IMR-90 (cell line): ENCODE measurements around the gene MOCS1. TPM values are rescaled to one million over a fixed set of nuclear protein-coding genes. Genes with fewer than 3 reads are reported as not detected.

Experiments used
- ATAC-seq: fragments of 200-7000 bp; cut with Tn5 transposase; 2 replicates; pipeline ENCODE4 v1.9.1; 2020; ENCODE audit warnings: low read depth, mild to moderate bottlenecking, moderate library complexity
- BruUV-seq: library from RNA; stranded (reverse); fragments of 400-500 nt; replicated peaks from 2 replicates; lab custom pipeline; 2021; lab: Mats Ljungman, UMichigan
- CTCF ChIA-PET: fragments of 300-600 bp; formaldehyde crosslinking; extraction: SDS; loops from one replicate; lab custom pipeline; 2021; ENCODE audit warnings: antibody characterized with exemption; lab: Yijun Ruan, JAX
- POLR2A ChIA-PET: fragments of 300-600 bp; sonication (Branson Sonifier 250); formaldehyde crosslinking; loops from one replicate; lab custom pipeline; 2022; ENCODE audit warnings: antibody characterized with exemption; ENCODE audit not compliant: unreplicated experiment; lab: Charles Lee
- DNase-seq: peaks from one replicate; pipeline ENCODE4 v3.0.0; 2013
- H2AFZ ChIP-seq: replicated peaks from 2 replicates; pipeline ENCODE3; 2013; ENCODE audit warnings: low read length, mild to moderate bottlenecking; ENCODE audit not compliant: poor library complexity
- H2AK5ac ChIP-seq: 2 replicates; pipeline ENCODE4 v1.6.1; 2013; ENCODE audit warnings: low read depth, low read length, inconsistent platforms
- H2AK9ac ChIP-seq: replicated peaks from 2 replicates; pipeline ENCODE3; 2013; ENCODE audit warnings: mild to moderate bottlenecking, low read depth, low read length, moderate library complexity; ENCODE audit not compliant: poor library complexity
- H2BK120ac ChIP-seq: 2 replicates; pipeline ENCODE4 v1.6.1; 2013; ENCODE audit warnings: low read depth, low read length, inconsistent platforms
- H2BK15ac ChIP-seq: 3 replicates; pipeline ENCODE4 v1.6.1; 2013; ENCODE audit warnings: low read depth, low read length, inconsistent platforms
- H2BK20ac ChIP-seq: 2 replicates; pipeline ENCODE4 v1.6.1; 2013; ENCODE audit warnings: low read depth, mild to moderate bottlenecking, inconsistent platforms, low read length, moderate library complexity
- H2BK5ac ChIP-seq: 2 replicates; pipeline ENCODE4 v1.6.1; 2013; ENCODE audit warnings: mild to moderate bottlenecking, low read depth, low read length, inconsistent platforms; ENCODE audit not compliant: poor library complexity, severe bottlenecking
- H3K14ac ChIP-seq: replicated peaks from 2 replicates; pipeline ENCODE4 v1.6.1; 2013; ENCODE audit warnings: low read depth, low read length, inconsistent platforms
- H3K18ac ChIP-seq: 2 replicates; pipeline ENCODE4 v1.6.1; 2013; ENCODE audit warnings: low read depth, low read length, control low read depth
- H3K23ac ChIP-seq: 2 replicates; pipeline ENCODE4 v1.6.1; 2013; ENCODE audit warnings: low read depth, low read length, inconsistent platforms
- H3K27ac ChIP-seq: 2 replicates; pipeline ENCODE4 v1.5.1; 2013; ENCODE audit warnings: mild to moderate bottlenecking, control low read depth, low read length; ENCODE audit not compliant: insufficient read depth
- H3K27me3 ChIP-seq: 2 replicates; pipeline ENCODE4 v1.6.1; 2013; ENCODE audit warnings: low read length; ENCODE audit not compliant: control insufficient read depth, insufficient read depth
- H3K36me3 ChIP-seq: 2 replicates; pipeline ENCODE4 v1.6.1; 2013; ENCODE audit warnings: low read length, mixed read lengths; ENCODE audit not compliant: control insufficient read depth, insufficient read depth
- H3K4ac ChIP-seq: 2 replicates; pipeline ENCODE4 v1.6.1; 2013; ENCODE audit warnings: low read depth, low read length, inconsistent platforms
- H3K4me1 ChIP-seq: 2 replicates; pipeline ENCODE4 v1.6.1; 2013; ENCODE audit warnings: low read length, mixed read lengths; ENCODE audit not compliant: control insufficient read depth, insufficient read depth
- H3K4me2 ChIP-seq: 2 replicates; pipeline ENCODE4 v1.6.1; 2013; ENCODE audit warnings: low read depth, mild to moderate bottlenecking, control low read depth, low read length, moderate library complexity
- H3K4me3 ChIP-seq: 2 replicates; pipeline ENCODE4 v1.5.1; 2013; ENCODE audit warnings: low read depth, mild to moderate bottlenecking, control low read depth, low read length, moderate library complexity; ENCODE audit not compliant: insufficient read depth
- H3K56ac ChIP-seq: 2 replicates; pipeline ENCODE4 v1.6.1; 2013; ENCODE audit warnings: low read length, inconsistent platforms; ENCODE audit not compliant: insufficient read depth; ENCODE audit errors: extremely low read depth
- H3K79me1 ChIP-seq, 2 experiments: 2 replicates each; pipeline ENCODE4 v1.6.1; 2013; ENCODE audit warnings: low read length in 2 of 2, inconsistent platforms in 1 of 2, low read depth in 1 of 2
- H3K9ac ChIP-seq: 2 replicates; pipeline ENCODE4 v1.6.1; 2013; ENCODE audit warnings: low read depth, low read length, control low read depth
- H3K9me1 ChIP-seq: 2 replicates; pipeline ENCODE4 v1.6.1; 2013; ENCODE audit warnings: low read length, inconsistent platforms; ENCODE audit not compliant: insufficient read depth
- H3K9me3 ChIP-seq: 2 replicates; pipeline ENCODE4 v1.6.1; 2013; ENCODE audit warnings: low read length; ENCODE audit not compliant: control insufficient read depth, insufficient read depth
- H4K20me1 ChIP-seq: 2 replicates; pipeline ENCODE4 v1.6.1; 2013; ENCODE audit warnings: low read length, inconsistent platforms; ENCODE audit not compliant: insufficient read depth
- H4K5ac ChIP-seq: 2 replicates; pipeline ENCODE4 v1.6.1; 2013; ENCODE audit warnings: mild to moderate bottlenecking, low read depth, low read length, control low read depth
- H4K8ac ChIP-seq, 2 experiments: 2 replicates each; pipeline ENCODE4 v1.6.1; 2013; ENCODE audit warnings: low read depth in 2 of 2, low read length in 2 of 2, control low read depth in 1 of 2, inconsistent platforms in 1 of 2
- H4K91ac ChIP-seq: 2 replicates; pipeline ENCODE4 v1.6.1; 2013; ENCODE audit warnings: low read depth, low read length, inconsistent platforms; ENCODE audit not compliant: insufficient read depth
- BHLHE40 ChIP-seq: fragments of 150-350 bp; IDR thresholded peaks from 2 replicates; pipeline ENCODE4 v1.6.1; 2016; ENCODE audit warnings: mild to moderate bottlenecking, low read depth, low read length
- CHD1 ChIP-seq: IDR thresholded peaks from 2 replicates; pipeline ENCODE4 v1.6.1; 2012; ENCODE audit warnings: low read depth, low read length, improper control_type of control experiment
- FOS ChIP-seq: fragments of 150-350 bp; IDR thresholded peaks from 2 replicates; pipeline ENCODE4 v1.6.1; 2016; ENCODE audit warnings: low read depth, low read length
- MAZ ChIP-seq: IDR thresholded peaks from 2 replicates; pipeline ENCODE4 v1.6.1; 2012; ENCODE audit warnings: low read depth, mild to moderate bottlenecking, low read length, improper control_type of control experiment, moderate library complexity, borderline replicate concordance
- MXI1 ChIP-seq: IDR thresholded peaks from 2 replicates; pipeline ENCODE4 v1.6.1; 2012; ENCODE audit warnings: low read depth, mild to moderate bottlenecking, low read length, moderate library complexity, borderline replicate concordance
- NFE2L2 ChIP-seq: fragments of 150-350 bp; IDR thresholded peaks from 2 replicates; pipeline ENCODE4 v1.6.1; 2016; ENCODE audit warnings: low read depth, mild to moderate bottlenecking, low read length
- POLR2A ChIP-seq: IDR thresholded peaks from 2 replicates; pipeline ENCODE4 v1.6.1; 2012; ENCODE audit warnings: mild to moderate bottlenecking, low read depth, low read length
- RAD21 ChIP-seq: IDR thresholded peaks from 2 replicates; pipeline ENCODE4 v1.6.1; 2012; ENCODE audit warnings: low read length, improper control_type of control experiment
- RCOR1 ChIP-seq: IDR thresholded peaks from 2 replicates; pipeline ENCODE4 v1.6.1; 2012; ENCODE audit warnings: mild to moderate bottlenecking, low read length, improper control_type of control experiment; ENCODE audit not compliant: insufficient replicate concordance
- RFX5 ChIP-seq: IDR thresholded peaks from 2 replicates; pipeline ENCODE4 v1.8.0; 2012; ENCODE audit warnings: low read depth, mild to moderate bottlenecking, low read length, moderate library complexity
- SMC3 ChIP-seq: fragments of 150-350 bp; IDR thresholded peaks from 2 replicates; pipeline ENCODE4 v1.6.1; 2016; ENCODE audit warnings: low read depth, mild to moderate bottlenecking, antibody characterized with exemption, low read length, moderate library complexity
- whole genome bisulfite sequencing, 2 experiments: methylation state at CpG; one replicate each; pipeline versions ENCODE4 v1.1.5 to v1.1.7; 2013; ENCODE audit warnings: missing lambda C conversion rate in 2 of 2; ENCODE audit not compliant: insufficient read length in 1 of 2; ENCODE audit errors: extremely low coverage in 2 of 2; 5-methylcytosine and 5-hydroxymethylcytosine counted together
- dilution Hi-C: fragments of 300-500 bp; cut with HindIII; formaldehyde crosslinking; loops from one replicate; pipeline ENCODE4 v1.14.3; 2018; ENCODE audit warnings: low sequenced_read_pairs; ENCODE audit not compliant: unreplicated experiment
- in situ Hi-C: fragments of 300-500 bp; cut with MboI; formaldehyde crosslinking; loops from 3 replicates; pipeline ENCODE4 v1.14.3; 2019; ENCODE audit warnings: low sequenced_read_pairs, inconsistent platforms, mixed read lengths
- intact Hi-C: fragments of 100-400 bp; cut with micrococcal nuclease; formaldehyde crosslinking; loops from 2 replicates; pipeline ENCODE4 v1.10.0; 2022
- polyA plus RNA-seq, 3 experiments: library from polyadenylated mRNA; depleted of rRNA; stranded (reverse); fragments of >200 nt; gene quantifications; 2 replicates each; pipeline ENCODE4 v1.2.3, GENCODE V29; 2012; ENCODE audit warnings: low replicate concordance in 1 of 3
- total RNA-seq: library from RNA; depleted of rRNA; stranded (reverse); fragments of >200 nt; gene quantifications from 2 replicates; pipeline ENCODE4 v1.2.3, GENCODE V29; 2012
- TF ChIP-seq, protein P1 (sequence below): conservative IDR thresholded peaks from 2 replicates; pipeline ENCODE4 v1.5.1; 2012; ENCODE audit warnings: mild to moderate bottlenecking, low read depth, low read length, improper control_type of control experiment
- TF ChIP-seq, protein P2 (sequence below): fragments of 150-350 bp; IDR thresholded peaks from 2 replicates; pipeline ENCODE4 v1.6.1; 2016; ENCODE audit warnings: low read depth, mild to moderate bottlenecking, low read length, moderate library complexity, borderline replicate concordance

Gene MOCS1
- total and polyA plus RNA-seq, 2 of the 4 experiments (the other 2 are of a cell fraction) = 5.5 to 9.5 TPM

DNA sequence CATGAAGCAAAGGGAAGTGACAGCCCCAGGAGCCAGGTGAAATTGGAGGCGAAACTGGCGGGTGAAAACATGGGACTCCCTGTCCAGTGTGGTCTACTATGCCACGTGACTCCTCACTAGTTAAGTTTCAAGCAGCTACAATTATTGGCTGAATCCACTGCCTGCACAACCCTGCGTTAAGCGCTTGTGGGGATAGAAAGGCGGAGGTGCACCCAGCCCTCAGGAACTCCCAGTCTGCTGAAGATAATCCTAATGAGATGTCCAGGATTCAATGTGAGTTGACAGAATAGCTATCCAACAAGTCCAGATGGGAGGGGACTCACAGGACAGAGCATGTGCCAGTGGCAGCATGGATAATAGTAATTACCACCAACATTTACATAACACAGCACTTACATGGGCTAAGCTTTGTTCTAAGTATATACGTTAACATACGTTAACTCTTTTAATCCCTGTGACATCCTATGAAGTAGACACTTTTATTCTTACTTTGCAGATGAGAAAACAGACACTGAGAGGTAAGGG is 1.8 kb downstream of the MOCS1 start:
- no peak overlapping the region for H2AK5ac ChIP-seq

More for the DNA sequence above, 1.8 kb downstream of the MOCS1 start:
- H3K18ac ChIP-seq = no peak overlapping the region
- DNase-seq = no peak
- CTCF ChIA-PET = no interaction called here
- no TSS peak for BruUV-seq
- peaks cover 6% of the 10 kb centered on the region for H3K9me1 ChIP-seq
- no peak overlapping the region for H2AK9ac ChIP-seq
- no peak overlapping the region for H4K8ac ChIP-seq
- no peak overlapping the region for H3K23ac ChIP-seq
- H3K4ac ChIP-seq = no peak overlapping the region
- no peaks in the 10 kb centered on the region for H3K9me3 ChIP-seq
- no peak overlapping the region for H4K91ac ChIP-seq
- peaks cover 2% of the 10 kb centered on the region; the same call in 1 of the 2 replicates for H3K27me3 ChIP-seq
- no peak overlapping the region for H2BK5ac ChIP-seq
- H3K4me2 ChIP-seq = peak overlapping the region; percentile 95; the same call in 1 of the 2 replicates
- H3K36me3 ChIP-seq = no peaks in the 10 kb centered on the region
- no peak for ATAC-seq
- no peak overlapping the region for H3K56ac ChIP-seq
- no peaks in the 10 kb centered on the region for H4K20me1 ChIP-seq
- peaks cover 18% of the 10 kb centered on the region for H3K4me1 ChIP-seq
- H3K4me3 ChIP-seq = no peak overlapping the region
- WGBS, 2 experiments = 93% methylated on average over 3 of the region's 8 CpGs; no CpG with 5 or more reads in 1 of the 2 experiments
- H3K79me1 ChIP-seq = peaks cover 25 to 35% of the 10 kb centered on the region in 2 experiments; a peak in 3 of 4 replicates
- no peak overlapping the region for H2BK120ac ChIP-seq
- H3K14ac ChIP-seq = no peak overlapping the region
- H3K9ac ChIP-seq = no peak overlapping the region
- no peak overlapping the region for H2BK15ac ChIP-seq
- no peak overlapping the region for H2BK20ac ChIP-seq
- POLR2A ChIA-PET = no interaction called here
- dilution Hi-C loops = no loop called here
- H4K5ac ChIP-seq = no peak overlapping the region
- no peak overlapping the region for H3K27ac ChIP-seq
- H2AFZ ChIP-seq = no peak overlapping the region
- in situ Hi-C loops = no loop called here
- intact Hi-C loops = no loop called here
- TF ChIP-seq, protein P1, sequence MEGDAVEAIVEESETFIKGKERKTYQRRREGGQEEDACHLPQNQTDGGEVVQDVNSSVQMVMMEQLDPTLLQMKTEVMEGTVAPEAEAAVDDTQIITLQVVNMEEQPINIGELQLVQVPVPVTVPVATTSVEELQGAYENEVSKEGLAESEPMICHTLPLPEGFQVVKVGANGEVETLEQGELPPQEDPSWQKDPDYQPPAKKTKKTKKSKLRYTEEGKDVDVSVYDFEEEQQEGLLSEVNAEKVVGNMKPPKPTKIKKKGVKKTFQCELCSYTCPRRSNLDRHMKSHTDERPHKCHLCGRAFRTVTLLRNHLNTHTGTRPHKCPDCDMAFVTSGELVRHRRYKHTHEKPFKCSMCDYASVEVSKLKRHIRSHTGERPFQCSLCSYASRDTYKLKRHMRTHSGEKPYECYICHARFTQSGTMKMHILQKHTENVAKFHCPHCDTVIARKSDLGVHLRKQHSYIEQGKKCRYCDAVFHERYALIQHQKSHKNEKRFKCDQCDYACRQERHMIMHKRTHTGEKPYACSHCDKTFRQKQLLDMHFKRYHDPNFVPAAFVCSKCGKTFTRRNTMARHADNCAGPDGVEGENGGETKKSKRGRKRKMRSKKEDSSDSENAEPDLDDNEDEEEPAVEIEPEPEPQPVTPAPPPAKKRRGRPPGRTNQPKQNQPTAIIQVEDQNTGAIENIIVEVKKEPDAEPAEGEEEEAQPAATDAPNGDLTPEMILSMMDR = no peak
- no peak for TF ChIP-seq RCOR1
- TF ChIP-seq FOS = no peak
- TF ChIP-seq POLR2A = no peak
- TF ChIP-seq CHD1 = no peak
- no peak for TF ChIP-seq RAD21
- no peak for TF ChIP-seq NFE2L2
- TF ChIP-seq, protein P2, sequence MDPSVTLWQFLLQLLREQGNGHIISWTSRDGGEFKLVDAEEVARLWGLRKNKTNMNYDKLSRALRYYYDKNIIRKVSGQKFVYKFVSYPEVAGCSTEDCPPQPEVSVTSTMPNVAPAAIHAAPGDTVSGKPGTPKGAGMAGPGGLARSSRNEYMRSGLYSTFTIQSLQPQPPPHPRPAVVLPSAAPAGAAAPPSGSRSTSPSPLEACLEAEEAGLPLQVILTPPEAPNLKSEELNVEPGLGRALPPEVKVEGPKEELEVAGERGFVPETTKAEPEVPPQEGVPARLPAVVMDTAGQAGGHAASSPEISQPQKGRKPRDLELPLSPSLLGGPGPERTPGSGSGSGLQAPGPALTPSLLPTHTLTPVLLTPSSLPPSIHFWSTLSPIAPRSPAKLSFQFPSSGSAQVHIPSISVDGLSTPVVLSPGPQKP = no peak
- no peak for TF ChIP-seq MAZ
- no peak for TF ChIP-seq SMC3
- no peak for TF ChIP-seq MXI1
- no peak for TF ChIP-seq BHLHE40
- no peak for TF ChIP-seq RFX5
